ENCODE results near the gene CBX1.

Gene CBX1

GRCh38 chr17:48024149-48025039 lies 76.9 kb downstream of the CBX1 start:
- DNase-seq = peak; percentile 36

GRCh38 chr17:48023400-48024148 lies 77.7 kb downstream of the CBX1 start:
- DNase-seq = peak; percentile 47

GRCh38 chr17:48022901-48023300 lies 78.4 kb downstream of the CBX1 start:
- DNase-seq = no peak

GRCh38 chr17:48021934-48022333 lies 79.3 kb downstream of the CBX1 start:
- DNase-seq = no peak
